HTERT RPE-1 (cell line): Measurements from ENCODE around the gene WDTC1.
"Not testable (repeated sequence)": the region's sequence is repeated elsewhere in the genome, so short reads cannot be mapped to it uniquely, and the experiment has no call there.

Experiments used
- in situ Hi-C: fragments of 300-500 bp; cut with MboI; formaldehyde crosslinking; loops from 4 replicates; pipeline ENCODE4 v1.14.3; 2020; ENCODE audit warnings: low sequenced_read_pairs

The WDTC1 gene

DNA sequence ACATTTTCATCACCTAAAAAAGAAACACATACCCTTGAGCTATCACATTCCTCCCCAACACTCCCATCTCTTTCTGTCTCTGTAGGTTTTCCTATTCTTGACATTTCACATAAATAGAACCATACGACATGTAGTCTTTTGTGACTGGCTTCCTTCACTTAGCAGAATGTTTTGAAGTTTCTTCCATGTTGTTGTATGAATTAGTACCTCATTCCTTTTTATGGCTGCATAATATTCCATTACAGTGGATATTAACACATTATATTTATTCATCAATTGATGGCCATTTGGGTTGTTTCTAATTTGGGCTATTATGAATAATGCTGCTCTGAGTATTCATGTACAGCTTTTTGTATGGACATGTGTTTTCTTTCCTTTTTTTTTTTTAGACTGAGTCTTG lies 11.8 kb downstream of the WDTC1 start:
- in situ Hi-C loops = no loop called here

DNA sequence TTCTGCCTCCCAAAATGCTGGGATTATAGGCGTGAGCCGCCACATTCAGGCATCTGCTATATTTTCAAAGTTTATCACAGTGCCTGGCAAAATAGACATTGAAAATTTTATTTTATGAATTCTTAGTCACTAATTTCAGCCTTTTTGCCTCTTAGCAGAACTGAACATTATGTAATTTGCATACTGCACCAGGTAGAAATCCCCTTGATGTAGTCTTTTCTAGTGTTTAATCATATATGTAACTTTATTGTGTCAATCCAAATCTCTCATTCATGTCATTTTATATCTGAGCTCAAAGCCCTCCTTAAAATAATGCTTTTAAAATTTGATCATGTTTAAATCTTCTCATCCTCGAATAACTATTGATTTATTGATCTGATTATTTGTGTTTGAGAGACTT lies 19.2 kb downstream of the WDTC1 start:
- in situ Hi-C loops = no loop called here

DNA sequence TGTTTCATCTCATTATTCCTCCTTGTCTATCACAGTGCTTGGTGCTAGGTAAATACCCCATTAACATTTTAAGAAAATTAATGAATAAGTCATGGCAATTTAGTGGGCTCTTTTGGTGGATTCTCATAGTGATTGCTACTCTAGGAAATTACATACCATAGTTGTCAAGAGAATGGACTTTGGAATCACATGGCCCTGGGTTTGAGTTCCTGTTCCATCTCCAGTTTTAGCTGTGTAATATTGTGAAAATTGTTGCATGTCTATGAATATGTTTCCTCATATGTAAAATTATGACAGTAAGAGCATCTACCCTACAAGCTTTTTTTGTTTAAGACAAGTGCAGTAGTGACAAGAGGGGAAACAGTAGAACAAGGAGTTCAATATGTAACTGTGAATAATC lies 20.7 kb downstream of the WDTC1 start:
- in situ Hi-C loops = no loop called here

DNA sequence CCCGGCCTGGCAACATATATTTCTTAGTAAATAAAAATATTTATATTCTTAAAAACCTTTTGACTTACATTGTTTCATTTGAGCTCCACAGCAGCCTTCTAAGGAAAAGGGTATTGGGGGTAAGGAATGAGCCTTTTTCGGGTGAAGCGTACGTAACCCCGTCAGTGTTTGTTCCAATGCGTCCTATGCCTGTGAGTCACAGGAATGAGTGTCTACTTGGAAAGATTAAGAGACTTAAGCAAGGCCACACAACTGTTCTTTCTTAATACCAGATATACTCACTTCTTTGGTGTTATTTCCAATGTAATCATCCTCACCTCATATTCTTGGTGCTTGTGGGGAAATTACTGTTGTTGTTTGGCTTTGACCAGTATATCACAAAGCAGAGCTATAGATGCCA lies 22.7 kb downstream of the WDTC1 start:
- in situ Hi-C loops = no loop called here

DNA sequence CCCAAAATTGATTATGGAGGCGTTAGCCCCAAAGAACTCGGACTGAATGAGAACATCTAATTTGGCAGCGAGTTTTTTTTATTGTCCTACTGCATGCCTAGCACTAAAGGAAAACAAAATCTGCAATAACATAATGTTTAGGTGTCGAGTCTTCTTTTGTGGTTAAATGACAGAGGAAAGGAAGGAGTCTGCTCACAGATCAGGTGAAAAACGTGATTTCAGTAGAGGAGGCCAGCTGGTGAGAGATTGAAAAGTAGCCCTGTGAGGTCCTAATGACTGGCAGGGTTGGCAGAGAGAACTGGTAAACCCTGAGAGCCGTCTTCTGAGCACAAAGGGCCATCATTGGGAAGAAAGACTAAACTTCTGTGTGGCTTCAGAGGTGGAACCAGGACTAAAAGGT lies 24.2 kb downstream of the WDTC1 start:
- in situ Hi-C loops = no loop called here

DNA sequence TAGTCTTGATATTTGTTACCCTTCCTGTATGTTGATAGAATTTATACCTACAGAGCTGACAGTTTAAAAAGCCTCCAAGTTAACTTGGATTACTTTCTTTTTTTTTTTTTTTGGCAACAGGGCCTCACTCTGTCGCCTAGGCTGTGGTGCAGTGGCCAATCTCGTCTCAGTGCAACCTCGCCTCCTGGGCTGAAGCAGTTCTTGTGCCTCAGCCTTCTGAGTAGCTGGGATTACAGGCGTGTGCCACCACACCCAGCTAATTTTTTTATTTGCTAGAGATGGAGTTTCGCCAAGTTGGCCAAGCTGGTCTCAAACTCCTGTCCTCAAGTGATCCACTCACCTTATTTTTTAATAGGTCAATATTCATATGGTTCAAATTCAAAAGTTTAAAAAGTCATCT lies 32.7 kb downstream of the WDTC1 start:
- in situ Hi-C loops = no loop called here

DNA sequence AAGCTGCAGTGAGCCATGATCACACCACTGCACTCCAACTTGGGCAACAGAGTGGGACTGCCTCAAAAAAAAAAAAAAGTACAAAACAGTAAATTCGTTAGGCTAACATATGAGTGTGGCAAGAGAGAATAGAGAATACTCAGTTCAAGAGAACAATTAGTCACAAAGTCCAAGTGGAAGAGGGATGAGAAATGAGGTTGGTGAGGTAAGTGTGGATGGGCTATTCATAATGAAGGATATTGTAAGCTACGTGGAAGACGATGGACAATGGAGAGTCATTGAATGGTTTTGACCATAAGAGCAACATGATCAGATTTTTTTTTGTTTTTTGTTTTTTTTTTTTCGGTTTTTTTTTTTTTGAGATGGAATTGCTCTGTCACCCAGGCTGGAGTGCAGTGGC lies 34.8 kb downstream of the WDTC1 start:
- in situ Hi-C loops = no loop called here

DNA sequence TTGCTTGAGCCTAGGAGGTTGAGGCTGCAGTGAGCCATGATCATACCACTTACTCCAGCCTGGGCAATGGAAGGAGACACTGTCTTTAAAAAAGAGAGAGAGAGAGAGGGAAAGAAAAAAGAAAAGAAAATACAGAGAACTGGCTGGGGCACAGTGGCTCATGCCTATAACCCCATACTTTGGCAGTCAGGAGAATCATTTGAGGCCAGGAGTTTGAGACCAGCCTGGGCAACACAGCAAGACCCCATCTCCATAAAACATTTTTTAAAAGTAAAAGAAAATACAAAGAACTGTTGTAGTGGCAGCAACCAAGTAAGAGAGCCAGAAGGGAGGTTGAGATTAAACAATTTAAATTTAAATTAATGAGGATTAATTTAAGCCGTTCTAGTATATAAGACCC lies 39.8 kb downstream of the WDTC1 start:
- in situ Hi-C loops = no loop called here

DNA sequence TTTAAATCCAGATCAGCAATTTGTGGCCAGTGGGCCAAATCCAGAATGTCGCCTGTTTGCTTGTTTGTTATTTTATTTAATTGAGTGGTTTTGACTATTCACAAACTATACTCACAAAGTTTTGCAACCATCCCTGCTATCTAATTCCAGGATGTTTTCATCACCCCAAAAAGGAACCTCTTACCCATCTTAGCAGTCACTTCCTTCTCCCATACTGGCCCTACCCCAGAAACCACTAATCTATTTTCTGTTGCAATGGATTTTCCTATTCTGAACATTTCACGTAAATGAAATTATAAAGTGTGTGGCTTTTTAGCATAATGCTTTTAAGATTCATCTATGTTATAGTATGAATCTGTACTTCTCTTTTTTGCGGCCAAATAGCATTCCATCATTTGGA lies 41.3 kb downstream of the WDTC1 start:
- in situ Hi-C loops = no loop called here

DNA sequence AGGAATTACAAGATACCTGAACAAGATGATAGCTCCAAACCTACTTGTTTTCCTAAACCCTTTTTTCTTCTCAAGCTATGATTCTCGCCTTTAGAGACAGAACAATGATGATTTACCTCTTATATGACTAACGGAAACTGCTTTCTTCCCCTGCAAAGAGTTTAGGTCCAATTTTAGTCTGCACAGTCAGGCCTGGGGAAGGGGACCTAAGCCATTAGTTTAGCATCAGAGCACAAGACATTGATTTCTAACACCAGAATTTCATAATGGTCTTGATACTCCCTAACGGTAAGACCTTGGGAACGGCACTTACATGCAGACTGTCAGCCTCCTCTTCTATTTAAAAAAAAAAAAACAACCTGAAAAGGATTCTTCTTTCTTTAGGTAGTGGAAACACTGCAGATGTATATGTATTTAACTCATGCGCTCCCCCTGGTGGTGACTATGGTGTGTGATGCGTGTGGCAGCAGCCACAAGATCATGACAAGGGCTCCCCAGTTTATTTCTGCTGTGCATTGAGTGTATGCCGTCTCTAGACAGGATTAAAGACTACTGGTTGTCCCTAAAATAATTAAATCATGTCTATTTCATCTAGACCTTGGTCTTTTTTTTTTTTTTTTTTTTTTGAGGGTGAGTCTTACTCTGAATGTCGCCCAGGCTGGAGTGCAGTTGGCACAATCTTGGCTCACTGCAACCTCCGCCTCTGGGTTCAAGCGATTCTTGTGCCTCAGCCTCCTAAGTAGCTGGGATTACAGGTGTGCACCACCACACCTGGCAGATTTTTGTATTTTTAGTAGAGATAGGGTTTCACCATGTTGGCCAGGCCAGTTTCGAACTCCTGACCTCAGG lies 50.2 kb downstream of the WDTC1 start:
- in situ Hi-C loops = no loop called here

DNA sequence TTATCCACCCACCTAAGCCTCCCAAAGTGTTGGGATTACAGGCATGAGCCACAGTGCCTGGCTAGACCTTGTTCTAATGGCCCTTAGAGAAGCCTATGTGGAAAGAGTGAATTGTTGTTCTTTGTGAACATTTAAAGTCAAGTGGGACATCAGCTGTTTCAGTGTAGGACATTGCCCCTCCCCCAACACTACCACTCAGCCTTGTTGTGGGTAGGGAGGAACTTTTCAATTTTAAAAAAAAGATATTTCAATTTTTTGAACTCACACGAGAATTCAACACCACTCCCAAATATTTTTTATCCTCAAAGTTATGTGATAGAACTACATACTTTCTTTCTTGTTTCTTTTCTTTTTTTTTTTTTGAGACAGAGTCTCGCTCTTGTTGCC lies 50.8 kb downstream of the WDTC1 start:
- in situ Hi-C loops = no loop called here

DNA sequence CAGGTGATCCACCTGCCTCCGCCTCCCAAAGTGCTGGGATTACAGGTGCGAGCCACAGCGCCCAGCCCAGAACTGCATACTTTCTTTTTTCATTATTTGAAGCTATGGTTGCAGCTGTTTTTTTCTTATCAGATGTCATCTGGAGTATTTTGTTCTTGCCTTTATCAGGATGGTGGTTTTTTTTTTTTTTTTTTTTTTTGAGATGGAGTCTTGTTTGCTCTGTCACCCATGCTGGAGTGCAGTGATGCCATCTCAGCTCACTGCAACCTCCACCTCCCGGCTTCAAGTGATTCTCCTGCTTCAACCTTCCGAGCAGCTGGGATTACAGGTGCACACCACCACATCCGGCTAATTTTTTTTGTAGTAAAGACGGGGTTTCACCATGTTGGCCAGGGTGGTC lies 51.4 kb downstream of the WDTC1 start:
- in situ Hi-C loops = not testable (repeated sequence)

DNA sequence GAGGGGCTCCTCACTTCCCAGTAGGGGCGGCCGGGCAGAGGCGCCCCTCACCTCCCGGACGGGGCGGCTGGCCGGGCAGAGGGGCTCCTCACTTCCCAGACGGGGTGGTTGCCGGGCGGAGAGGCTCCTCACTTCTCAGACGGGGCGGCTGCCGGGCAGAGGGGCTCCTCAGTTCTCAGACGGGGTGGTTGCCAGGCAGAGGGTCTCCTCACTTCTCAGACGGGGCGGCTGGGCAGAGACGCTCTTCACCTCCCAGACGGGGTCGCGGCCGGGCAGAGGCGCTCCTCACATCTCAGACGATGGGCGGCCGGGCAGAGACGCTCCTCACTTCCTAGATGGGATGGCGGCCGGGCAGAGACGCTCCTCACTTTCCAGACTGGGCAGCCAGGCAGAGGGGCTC lies 54.7 kb downstream of the WDTC1 start:
- in situ Hi-C loops = not testable (repeated sequence)

DNA sequence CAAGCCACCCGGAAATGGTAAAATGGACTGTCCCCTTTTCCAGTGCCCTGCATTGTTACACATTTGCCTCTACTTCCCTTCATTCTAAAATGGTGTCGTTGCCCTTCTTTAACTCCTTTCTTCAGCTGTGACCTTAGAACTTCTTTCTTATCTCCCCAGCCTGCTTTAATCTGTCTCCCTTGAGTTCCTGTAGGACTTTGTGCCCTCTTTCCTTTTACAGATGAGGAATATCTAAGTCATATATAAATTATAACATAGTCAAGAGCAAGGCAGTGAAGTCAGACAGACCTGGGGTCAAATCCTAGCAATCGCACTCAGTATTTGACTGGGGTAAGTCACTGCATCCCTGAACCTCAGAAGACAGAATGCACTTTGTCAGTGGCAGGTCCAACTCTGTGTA lies 56.1 kb downstream of the WDTC1 start:
- in situ Hi-C loops = no loop called here

DNA sequence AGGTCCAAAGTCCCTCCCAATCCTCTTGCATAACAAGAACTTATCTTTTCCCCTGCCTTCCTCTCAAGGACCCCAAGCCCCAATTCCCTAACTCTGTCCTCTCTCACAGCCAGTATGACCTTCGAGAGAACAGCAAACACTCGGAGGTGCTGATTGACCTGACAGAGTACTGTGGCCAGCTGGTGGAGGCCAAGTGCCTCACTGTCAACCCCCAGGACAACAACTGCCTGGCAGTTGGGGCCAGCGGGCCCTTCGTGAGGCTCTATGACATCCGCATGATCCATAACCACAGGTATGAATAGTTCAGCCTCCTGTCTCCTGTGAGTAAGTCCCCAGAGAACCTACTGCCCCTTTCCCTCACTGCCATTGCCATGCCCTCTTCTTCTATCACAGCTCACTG lies 57.7 kb downstream of the WDTC1 start:
- in situ Hi-C loops = no loop called here

DNA sequence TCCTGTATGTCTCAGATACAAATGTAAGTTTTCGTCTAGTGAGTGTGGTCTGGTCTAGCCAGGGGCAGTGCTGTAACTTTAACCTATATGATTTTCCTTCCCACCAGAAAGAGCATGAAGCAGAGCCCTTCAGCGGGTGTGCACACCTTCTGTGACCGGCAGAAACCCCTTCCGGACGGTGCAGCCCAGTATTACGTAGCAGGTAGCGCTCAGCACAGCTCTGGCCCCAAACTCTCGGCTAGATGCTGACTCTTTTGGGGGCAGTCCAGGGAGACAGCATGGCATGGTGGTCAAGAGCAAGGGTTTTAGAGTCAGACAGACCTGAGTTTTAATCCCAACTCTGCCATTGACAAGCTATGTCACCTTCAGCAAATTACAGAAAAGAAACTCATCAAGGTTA lies 59.5 kb downstream of the WDTC1 start:
- in situ Hi-C loops = no loop called here

DNA sequence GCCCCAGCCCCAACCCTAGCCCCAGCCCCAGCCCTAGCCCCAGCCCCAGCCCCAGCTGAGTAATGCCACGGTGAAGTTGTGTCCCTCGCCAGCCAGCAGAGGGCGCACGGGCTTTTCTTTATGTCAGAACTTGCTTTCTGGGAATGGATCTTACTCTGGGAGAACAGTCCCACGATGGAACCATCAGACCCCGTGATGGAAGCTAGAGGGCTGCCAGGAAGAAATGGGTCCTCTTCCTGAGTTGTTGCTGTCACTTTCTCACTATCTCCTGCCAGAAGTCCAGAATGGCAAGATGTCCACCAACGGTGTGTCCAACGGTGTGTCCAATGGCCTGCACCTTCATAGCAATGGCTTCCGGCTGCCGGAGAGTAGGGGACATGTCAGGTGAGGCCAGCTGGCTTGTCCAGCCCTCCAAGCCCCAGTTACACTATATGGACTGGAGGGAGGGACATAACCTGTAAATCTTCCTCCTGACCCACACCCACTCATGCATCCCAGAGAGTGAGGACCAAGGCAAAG lies 62.4 kb downstream of the WDTC1 start:
- in situ Hi-C loops = no loop called here

DNA sequence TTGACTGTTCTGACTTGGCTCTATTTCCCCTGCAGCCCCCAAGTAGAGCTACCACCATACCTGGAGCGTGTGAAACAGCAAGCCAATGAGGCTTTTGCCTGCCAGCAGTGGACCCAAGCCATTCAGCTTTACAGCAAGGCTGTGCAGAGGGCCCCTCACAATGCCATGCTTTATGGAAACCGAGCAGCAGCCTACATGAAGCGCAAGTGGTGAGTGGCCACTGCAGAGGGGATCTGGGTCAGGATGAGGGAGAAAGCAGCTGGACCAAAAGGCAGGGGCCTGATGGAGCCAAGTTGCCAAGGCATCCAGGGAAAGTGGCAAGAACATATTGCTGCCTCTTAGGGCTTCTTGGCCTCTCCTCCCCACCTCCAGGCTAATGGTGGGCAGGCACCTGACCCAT lies 63.5 kb downstream of the WDTC1 start:
- in situ Hi-C loops = no loop called here

DNA sequence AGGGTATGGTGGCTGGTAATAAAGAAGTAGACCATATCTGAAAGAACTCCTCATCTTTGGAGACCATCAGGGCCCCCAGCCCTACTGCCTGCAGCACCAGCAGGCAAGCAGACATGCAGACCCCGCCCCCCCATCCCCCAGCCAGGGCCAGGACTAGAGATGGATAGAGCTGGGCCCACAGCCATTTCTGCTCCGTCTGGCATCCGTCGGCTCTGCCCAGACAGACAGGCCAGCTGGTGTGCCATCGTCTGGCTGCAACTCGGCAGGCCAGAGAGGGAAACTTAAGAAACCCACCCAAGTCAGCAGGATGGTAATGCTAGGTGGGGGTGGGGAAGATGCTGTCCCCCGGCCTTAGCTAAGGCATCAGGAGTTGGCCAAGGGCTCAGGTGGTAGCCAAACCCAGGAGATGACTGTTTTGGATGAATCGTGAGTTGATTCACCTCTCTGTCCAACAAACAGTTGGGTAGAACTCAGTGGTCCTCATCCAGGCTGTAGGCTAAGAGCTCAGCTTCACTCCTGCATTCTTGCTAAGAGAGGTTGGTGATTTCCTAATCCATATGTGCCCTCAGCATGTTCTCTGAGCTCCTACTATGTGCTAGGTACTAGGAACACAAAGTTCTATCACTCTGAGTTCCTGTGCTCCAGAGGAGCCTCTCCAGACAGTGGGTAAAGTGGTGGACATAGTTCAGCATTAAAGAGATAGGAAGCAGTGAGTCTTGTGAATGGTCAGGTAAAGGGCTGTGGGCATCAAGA lies 64.4 kb downstream of the WDTC1 start:
- in situ Hi-C loops = no loop called here

DNA sequence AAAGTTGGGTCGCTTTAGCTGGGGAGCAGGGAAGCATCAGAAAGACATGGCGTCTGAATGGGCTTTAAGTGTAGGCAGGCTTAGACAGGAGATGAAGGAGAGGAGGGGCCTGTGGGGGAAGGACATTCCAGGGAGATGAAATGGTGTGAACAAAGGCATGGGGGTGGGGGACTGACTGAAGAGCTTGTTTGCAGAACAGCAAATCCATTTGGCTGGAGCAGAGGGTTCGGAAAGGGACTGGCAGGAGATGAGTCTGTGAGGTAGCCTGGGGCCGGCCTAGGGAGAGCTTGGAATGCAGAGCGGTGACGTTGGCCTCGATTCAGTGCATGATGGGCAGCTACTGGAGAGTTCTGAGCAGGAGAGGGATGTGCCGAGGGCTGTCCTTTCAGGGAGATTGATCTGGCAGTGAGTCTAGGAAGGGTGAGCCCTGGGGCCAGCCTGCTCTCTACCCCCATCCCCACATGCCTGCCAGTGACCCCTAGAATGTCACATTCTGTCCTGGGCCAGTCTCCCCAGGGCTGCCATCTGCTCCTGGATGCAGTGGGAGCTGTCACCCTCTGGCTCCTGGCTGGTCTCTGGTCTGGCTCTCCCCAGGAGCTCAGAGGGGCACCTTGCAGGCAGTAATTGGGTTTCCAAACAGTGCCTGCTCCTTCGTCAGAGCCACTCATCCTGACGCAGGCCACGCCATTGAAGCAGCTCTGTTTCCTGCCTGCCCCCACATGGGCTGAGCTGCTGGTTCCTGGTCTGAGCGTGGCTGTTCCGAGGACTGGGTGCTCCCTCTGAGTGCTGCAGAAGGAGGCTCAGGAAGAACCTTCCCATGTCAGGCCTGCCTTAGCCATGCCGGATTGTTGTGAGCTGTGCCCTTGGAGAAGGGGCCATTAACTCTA lies 65.2 kb downstream of the WDTC1 start:
- in situ Hi-C loops = no loop called here

DNA sequence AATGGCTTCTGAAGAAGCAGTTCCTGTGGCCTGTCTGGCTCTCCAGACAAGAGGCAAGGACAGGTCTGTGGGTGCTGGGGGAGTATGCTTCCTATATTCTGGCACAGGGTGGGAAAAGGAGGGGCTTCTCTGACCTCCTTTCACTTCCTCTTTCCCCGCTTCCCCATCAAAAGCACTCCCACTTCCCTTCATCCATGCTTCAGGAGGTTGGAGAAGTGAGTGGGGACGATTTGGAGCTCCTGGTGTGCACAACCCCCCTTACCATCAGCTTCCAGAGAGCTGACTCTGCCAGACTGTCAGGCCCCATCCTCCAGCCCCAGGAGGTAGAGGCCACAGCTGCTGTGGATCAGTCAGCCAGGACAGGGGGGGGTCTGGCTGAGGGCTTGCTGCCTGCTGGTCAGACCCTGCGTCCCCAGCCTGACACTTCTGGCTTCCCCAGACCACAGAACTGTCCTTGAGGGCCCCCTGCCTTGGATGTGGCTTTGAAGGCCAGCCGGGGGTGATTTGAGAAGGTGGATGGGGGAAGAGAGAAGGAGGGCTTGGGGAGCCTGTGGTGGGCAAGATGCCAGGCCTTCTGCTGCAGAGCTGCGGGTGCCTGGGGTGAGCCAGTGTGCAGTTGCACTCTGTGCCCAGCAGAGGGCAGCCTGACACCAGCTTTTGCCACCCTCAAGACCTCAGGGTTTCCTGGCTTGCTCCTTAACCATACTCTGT lies 66.1 kb downstream of the WDTC1 start:
- in situ Hi-C loops = no loop called here
